Tibial artery (tissue), 4 donors: ENCODE results near the gene BCL7B.
"Not testable (repeated sequence)": the region's sequence is repeated elsewhere in the genome, so short reads cannot be mapped to it uniquely, and the experiment has no call there.

Experiments used
- DNase-seq, 2 donors: peaks; one replicate each; pipeline ENCODE4 v3.0.0-alpha.2; 2019
- H3K27ac ChIP-seq, 2 donors: fragments of 200-600 bp; sonication (generic) in 1 of 2; 1 replicate in 1 of 2; 2 replicates in 1 of 2; pipeline ENCODE4 v1.5.1; 2018 to 2019; ENCODE audit warnings: mild to moderate bottlenecking in 1 of 2
- H3K27me3 ChIP-seq, 2 donors: fragments of 200-600 bp; sonication (generic) in 1 of 2; one replicate each; pipeline versions ENCODE4 v1.5.1 to v1.6.0; 2016 to 2019
- H3K36me3 ChIP-seq, 3 donors: fragments of 200-600 bp; sonication (generic) in 2 of 3; one replicate each; pipeline ENCODE4 v1.5.1; 2016 to 2019; ENCODE audit warnings: mild to moderate bottlenecking in 2 of 3
- H3K4me1 ChIP-seq, 4 donors: fragments of 200-600 bp; sonication (generic) in 2 of 4; 1 replicate in 3 of 4; 2 replicates in 1 of 4; pipeline ENCODE4 v1.5.1; 2016 to 2019
- H3K4me3 ChIP-seq, 2 donors: fragments of 200-600 bp; sonication (generic) in 1 of 2; 1 replicate in 1 of 2; 2 replicates in 1 of 2; pipeline ENCODE4 v1.5.1; 2018 to 2019; ENCODE audit warnings: mild to moderate bottlenecking in 2 of 2
- H3K9me3 ChIP-seq, 3 donors: fragments of 200-600 bp; sonication (generic) in 1 of 3; one replicate each; pipeline ENCODE4 v1.5.1; 2016 to 2019
- intact Hi-C: fragments of 100-400 bp; cut with DNase I; formaldehyde crosslinking; loops from one replicate; pipeline ENCODE4 v1.15.0; 2023; ENCODE audit warnings: low total_unique reads
- TF ChIP-seq, protein P1 (sequence below), 2 experiments: fragments of 200-600 bp in 1 of 2; fragments of 450-650 bp in 1 of 2; IDR thresholded peaks; one replicate each; pipeline ENCODE4 v1.5.1; 2017 to 2019; ENCODE audit warnings: antibody characterized with exemption in 2 of 2, mild to moderate bottlenecking in 1 of 2, moderate library complexity in 1 of 2

BCL7B gene

DNA sequence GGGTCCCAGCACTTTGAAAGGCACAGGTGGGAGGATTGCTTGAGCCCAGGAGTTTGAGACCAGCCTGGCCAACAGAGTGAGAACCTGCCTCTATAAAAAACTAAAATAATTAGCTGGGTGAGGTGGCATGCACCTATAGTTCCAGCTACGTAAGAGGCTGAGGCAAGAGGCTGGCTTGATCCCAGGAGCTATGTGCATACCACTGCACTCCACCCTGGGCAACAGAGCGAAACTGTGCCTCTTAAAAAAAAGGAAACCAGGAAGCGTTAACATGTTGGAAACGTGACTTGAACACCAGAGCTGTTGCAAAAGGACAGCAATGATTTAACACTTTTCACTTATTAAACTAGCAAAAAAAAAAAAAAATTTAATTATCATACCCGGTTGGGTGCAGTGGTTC, 48.0 kb downstream of the BCL7B start:
- H3K4me3 ChIP-seq, result no peak overlapping the region
- H3K36me3 ChIP-seq, result peaks cover 60 to 78% (median 77%) of the 10 kb centered on the region in 3 donors
- DNase-seq, result no peak
- intact Hi-C loops, result no loop called here
- TF ChIP-seq, protein P1, sequence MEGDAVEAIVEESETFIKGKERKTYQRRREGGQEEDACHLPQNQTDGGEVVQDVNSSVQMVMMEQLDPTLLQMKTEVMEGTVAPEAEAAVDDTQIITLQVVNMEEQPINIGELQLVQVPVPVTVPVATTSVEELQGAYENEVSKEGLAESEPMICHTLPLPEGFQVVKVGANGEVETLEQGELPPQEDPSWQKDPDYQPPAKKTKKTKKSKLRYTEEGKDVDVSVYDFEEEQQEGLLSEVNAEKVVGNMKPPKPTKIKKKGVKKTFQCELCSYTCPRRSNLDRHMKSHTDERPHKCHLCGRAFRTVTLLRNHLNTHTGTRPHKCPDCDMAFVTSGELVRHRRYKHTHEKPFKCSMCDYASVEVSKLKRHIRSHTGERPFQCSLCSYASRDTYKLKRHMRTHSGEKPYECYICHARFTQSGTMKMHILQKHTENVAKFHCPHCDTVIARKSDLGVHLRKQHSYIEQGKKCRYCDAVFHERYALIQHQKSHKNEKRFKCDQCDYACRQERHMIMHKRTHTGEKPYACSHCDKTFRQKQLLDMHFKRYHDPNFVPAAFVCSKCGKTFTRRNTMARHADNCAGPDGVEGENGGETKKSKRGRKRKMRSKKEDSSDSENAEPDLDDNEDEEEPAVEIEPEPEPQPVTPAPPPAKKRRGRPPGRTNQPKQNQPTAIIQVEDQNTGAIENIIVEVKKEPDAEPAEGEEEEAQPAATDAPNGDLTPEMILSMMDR (IDR thresholded peaks at IDR 0.05), result no peak
- no peaks in the 10 kb centered on the region for H3K9me3 ChIP-seq
- H3K27me3 ChIP-seq, result no peaks in the 10 kb centered on the region
- no peak overlapping the region for H3K27ac ChIP-seq
- peaks cover 0 to 24% (median 14%) of the 10 kb centered on the region in 4 donors for H3K4me1 ChIP-seq

DNA sequence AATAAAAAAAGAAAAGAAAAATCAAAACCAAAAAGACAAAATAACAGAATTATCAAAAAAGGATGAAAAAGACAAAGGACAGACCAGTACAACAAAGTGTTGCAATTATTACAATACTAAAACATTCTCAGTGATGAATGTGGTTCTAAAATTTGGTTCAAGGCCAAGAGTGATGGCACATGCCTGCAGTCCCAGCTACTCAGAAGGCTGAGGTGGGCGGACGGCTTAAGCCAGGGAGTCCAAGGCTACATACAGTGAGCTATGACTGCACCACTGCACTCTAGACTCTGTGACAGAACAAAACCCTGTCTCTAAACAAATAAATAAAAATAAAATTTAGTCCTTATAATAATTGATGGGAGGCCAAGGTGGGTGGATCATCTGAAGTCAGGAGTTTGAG, 49.9 kb downstream of the BCL7B start:
- TF ChIP-seq, protein P1 (IDR thresholded peaks at IDR 0.05), result no peak
- H3K9me3 ChIP-seq, result no peaks in the 10 kb centered on the region
- intact Hi-C loops, result no loop called here
- no peak for DNase-seq
- H3K27me3 ChIP-seq, result no peaks in the 10 kb centered on the region
- no peak overlapping the region for H3K4me3 ChIP-seq
- no peak overlapping the region for H3K27ac ChIP-seq
- peaks cover 78 to 84% (median 83%) of the 10 kb centered on the region in 3 donors for H3K36me3 ChIP-seq
- peaks cover 0 to 14% (median 10%) of the 10 kb centered on the region in 4 donors for H3K4me1 ChIP-seq

DNA sequence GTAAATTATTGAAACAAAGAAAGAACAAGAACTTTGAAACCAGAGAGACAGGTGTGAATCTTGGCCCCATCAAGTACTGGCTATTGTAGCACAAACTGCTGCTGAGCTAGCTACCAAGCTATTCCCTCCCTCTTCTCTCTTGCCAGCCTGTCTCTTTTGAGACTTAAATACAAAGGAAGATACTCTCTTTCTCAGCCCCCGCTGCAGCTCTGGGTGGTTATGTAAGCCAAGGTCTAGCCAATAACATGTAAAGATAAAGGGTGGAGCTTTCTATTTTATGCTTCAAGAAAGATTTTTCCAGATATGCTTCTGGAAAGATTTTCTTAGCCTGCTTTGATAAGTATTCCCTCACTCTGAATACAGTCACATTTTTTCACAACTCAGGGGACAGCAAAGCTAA, 52.6 kb downstream of the BCL7B start:
- Histone ChIP-seq H3K27ac (no peak overlapping the region), H3K4me1 (no peaks in the 10 kb centered on the region), H3K27me3 (no peaks in the 10 kb centered on the region), H3K9me3 (no peaks in the 10 kb centered on the region), H3K4me3 (no peak overlapping the region), H3K36me3 (peaks cover 85 to 100% (median 89%) of the 10 kb centered on the region in 3 donors)
- DNase-seq, result no peak
- intact Hi-C loops, result no loop called here
- TF ChIP-seq, protein P1 (IDR thresholded peaks at IDR 0.05), result no peak

DNA sequence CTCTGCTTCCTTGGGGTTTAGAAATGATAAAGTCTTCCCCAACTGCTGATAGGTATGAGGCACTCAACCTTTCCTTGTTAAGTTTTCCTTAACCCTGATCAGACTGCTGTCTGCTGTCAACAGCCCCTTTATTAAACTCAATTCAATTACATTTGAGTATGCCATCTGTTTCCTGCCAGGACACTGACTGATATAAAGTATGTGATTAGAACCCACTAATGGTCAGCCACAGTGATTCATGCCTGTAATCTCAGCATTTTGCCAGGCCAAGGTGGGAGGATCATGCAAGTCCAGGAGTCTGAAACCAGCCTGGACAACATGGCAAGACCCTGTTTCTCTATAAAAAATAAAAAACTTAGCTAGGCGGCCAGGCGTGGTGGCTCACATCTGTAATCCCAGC, 53.5 kb downstream of the BCL7B start:
- H3K4me3 ChIP-seq, result no peak overlapping the region
- TF ChIP-seq, protein P1 (IDR thresholded peaks at IDR 0.05), result no peak
- no peak overlapping the region for H3K27ac ChIP-seq
- peaks cover 83 to 100% (median 89%) of the 10 kb centered on the region in 3 donors for H3K36me3 ChIP-seq
- H3K27me3 ChIP-seq, result no peaks in the 10 kb centered on the region
- H3K4me1 ChIP-seq, result no peaks in the 10 kb centered on the region
- no peaks in the 10 kb centered on the region for H3K9me3 ChIP-seq
- DNase-seq, result no peak
- intact Hi-C loops, result no loop called here

DNA sequence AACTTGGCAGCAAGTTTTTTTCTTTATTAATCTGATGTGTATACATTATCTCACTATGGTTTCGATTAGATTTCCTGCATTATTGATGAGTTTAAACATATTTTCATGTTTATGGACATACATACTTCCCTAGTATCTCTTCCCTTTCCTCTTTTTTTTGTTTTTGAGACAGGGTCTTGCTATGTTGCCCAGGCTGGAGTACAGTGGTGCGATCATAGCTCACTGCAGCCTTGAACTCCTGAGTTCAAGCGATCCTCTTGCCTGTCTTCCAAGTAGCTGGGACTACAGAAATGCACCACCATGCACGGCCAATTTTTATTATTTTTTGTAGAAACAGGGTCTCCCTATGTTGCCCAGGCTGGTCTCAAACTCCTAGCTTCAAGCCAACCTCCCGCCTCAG, 54.3 kb downstream of the BCL7B start:
- DNase-seq, result no peak
- TF ChIP-seq, protein P1 (IDR thresholded peaks at IDR 0.05), result no peak
- H3K9me3 ChIP-seq, result no peaks in the 10 kb centered on the region
- intact Hi-C loops, result no loop called here
- no peaks in the 10 kb centered on the region for H3K27me3 ChIP-seq
- H3K4me1 ChIP-seq, result no peaks in the 10 kb centered on the region
- H3K36me3 ChIP-seq, result peaks cover 83 to 100% (median 89%) of the 10 kb centered on the region in 3 donors
- H3K27ac ChIP-seq, result no peak overlapping the region
- H3K4me3 ChIP-seq, result no peak overlapping the region

DNA sequence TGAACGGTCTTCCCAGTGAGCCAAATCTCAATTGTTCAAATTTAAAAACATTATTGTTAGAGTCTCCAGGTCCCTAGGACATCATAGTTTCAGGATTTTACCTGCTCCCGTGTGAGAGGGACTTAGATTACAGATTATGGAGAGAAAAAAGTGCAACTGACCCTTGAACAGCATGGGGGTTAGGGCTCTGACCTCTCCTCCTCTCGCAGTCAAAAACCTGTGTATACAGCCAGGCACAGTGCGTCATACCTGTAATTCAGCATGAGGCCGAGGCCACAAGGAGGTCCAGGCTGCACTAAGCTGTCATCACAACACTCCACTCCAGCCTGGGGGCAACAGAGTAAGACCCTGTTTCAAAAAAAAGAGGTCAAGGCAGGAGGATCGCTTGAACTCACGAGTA, 60.9 kb downstream of the BCL7B start:
- intact Hi-C loops, result no loop called here
- TF ChIP-seq, protein P1 (IDR thresholded peaks at IDR 0.05), result no peak
- no peaks in the 10 kb centered on the region for H3K27me3 ChIP-seq
- no peak for DNase-seq
- H3K27ac ChIP-seq, result no peak overlapping the region
- no peak overlapping the region for H3K4me3 ChIP-seq
- H3K4me1 ChIP-seq, result no peaks in the 10 kb centered on the region
- peaks cover 72 to 100% (median 93%) of the 10 kb centered on the region in 3 donors for H3K36me3 ChIP-seq
- no peaks in the 10 kb centered on the region for H3K9me3 ChIP-seq

DNA sequence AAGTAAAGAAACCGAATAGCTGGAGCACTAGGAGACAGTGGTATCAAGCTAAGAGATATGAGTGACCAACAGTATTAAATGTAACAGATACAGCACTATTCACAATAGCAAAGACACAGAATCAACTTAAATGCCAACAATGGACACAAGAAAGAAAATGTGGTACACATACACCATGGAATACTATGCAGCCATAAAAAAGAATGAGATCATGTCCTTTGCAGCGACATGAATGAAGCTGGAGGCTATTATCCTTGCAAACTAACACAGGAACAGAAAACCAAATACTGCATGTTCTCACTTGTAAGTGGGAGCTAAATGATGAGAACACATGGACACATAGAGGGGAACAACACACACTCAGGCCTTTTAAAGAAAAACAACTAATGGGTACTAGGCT, 62.0 kb downstream of the BCL7B start:
- H3K27ac ChIP-seq, H3K27me3 ChIP-seq, DNase-seq, intact Hi-C loops, H3K4me3 ChIP-seq, H3K4me1 ChIP-seq, H3K9me3 ChIP-seq: not testable (repeated sequence)
- H3K36me3 ChIP-seq, result peaks cover 75 to 100% (median 94%) of the 10 kb centered on the region in 3 donors
